Muscle of leg (tissue), 11 donors: ENCODE data around the gene UBD. TPM values are rescaled to one million over a fixed set of nuclear protein-coding genes. Genes with fewer than 3 reads are reported as not detected.

ENCODE experiments used
- DNase-seq: peaks from one replicate; pipeline ENCODE4 v3.0.0; 2013
- H3K27ac ChIP-seq: one replicate; pipeline ENCODE4 v1.5.1; 2013; ENCODE audit warnings: mild to moderate bottlenecking, low read length, control low read depth
- H3K27me3 ChIP-seq: one replicate; pipeline ENCODE4 v1.6.1; 2013; ENCODE audit warnings: low read length; ENCODE audit not compliant: control insufficient read depth, insufficient read depth
- H3K36me3 ChIP-seq: one replicate; pipeline ENCODE4 v1.6.1; 2013; ENCODE audit warnings: low read length; ENCODE audit not compliant: control insufficient read depth, insufficient read depth
- H3K4me1 ChIP-seq: one replicate; pipeline ENCODE4 v1.6.1; 2013; ENCODE audit warnings: low read length; ENCODE audit not compliant: control insufficient read depth, insufficient read depth
- H3K4me3 ChIP-seq: one replicate; pipeline ENCODE4 v1.5.1; 2013; ENCODE audit warnings: low read length, control low read depth
- H3K9me3 ChIP-seq: replicated peaks from 2 replicates; pipeline ENCODE4 v1.6.1; 2013; ENCODE audit warnings: low read depth, low read length; ENCODE audit not compliant: control insufficient read depth
- WGBS: methylation state at CpG from one replicate; pipeline ENCODE4 v1.1.5; 2013; ENCODE audit warnings: missing lambda C conversion rate; ENCODE audit not compliant: insufficient coverage; 5-methylcytosine and 5-hydroxymethylcytosine counted together
- polyA plus RNA-seq, 8 donors: library from polyadenylated mRNA; unstranded; fragments of 120-200 nt; gene quantifications; one replicate each; pipeline versions ENCODE4 v1.2.1 to v1.2.3, GENCODE V29; 2013; ENCODE audit warnings: inconsistent platforms in 1 of 8, low replicate concordance in 1 of 8; ENCODE audit not compliant: insufficient read length in 8 of 8, insufficient read depth in 1 of 8
- total RNA-seq: library from RNA; stranded (reverse); fragments of 120-200 nt; gene quantifications from one replicate; pipeline ENCODE4 v1.2.4, GENCODE V29; 2013

Gene UBD
- total and polyA plus RNA-seq, 9 donors, result 0.15 to 1.6 (median 0.31) TPM; not detected in 1

DNA sequence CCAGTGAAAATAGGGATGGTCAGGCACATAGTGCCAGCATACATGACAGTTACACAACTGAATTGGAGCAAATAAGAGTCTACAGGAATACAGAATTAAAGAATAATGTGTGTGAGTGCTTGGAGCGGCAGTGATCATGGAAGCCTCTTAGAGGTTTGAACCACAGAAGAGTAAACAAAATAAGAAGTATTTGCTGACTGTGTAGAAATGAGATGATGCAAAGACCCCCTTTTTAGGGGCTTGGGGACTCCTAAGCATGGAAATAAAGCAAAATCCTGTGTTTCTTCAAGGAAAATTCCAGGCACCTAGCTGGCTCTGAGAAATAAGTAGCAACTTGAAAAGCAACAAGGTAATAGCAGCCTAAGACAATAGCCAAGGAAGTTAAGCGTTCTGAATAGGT, 32.1 kb upstream of the UBD start:
- Histone ChIP-seq H3K27ac (no peak overlapping the region), H3K36me3 (no peaks in the 10 kb centered on the region), H3K4me1 (peaks cover 5% of the 10 kb centered on the region), H3K9me3 (no peaks in the 10 kb centered on the region), H3K4me3 (no peak overlapping the region), H3K27me3 (no peaks in the 10 kb centered on the region)
- no peak for DNase-seq
- WGBS, result 90% methylated on average over 2 of the region's 2 CpGs

DNA sequence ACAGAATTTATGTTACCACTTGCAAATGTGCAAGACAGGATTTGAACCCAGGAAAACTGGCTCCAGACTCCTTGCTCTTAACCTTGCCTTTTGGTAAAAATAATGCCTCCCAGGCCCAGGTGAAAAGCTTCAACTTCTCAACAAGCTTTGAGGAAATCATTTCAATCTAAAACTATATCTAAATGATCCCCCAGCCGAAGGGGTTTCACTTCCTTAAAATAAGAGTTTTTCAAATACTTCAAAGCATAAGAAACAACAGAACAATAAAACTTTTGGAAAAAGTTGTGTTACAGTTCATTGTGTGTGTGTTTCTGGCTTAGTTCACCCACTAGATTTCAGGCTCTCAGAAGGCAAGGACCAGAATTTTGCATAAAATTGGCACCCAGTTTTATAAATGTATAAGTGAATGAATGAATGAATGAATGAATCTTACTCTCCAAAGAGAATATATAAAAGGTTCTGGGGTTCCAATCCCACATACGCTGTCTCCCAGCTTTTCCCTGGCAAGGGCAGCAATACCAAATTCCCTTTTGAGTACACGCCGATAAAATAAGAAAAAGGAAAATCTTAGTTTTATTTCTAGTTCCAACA, 30.8 kb upstream of the UBD start:
- Histone ChIP-seq H3K4me3 (no peak overlapping the region), H3K4me1 (peaks cover 5% of the 10 kb centered on the region), H3K9me3 (no peaks in the 10 kb centered on the region), H3K27ac (no peak overlapping the region), H3K27me3 (no peaks in the 10 kb centered on the region), H3K36me3 (no peaks in the 10 kb centered on the region)
- 100% methylated on average over 2 of the region's 4 CpGs for WGBS
- no peak for DNase-seq

DNA sequence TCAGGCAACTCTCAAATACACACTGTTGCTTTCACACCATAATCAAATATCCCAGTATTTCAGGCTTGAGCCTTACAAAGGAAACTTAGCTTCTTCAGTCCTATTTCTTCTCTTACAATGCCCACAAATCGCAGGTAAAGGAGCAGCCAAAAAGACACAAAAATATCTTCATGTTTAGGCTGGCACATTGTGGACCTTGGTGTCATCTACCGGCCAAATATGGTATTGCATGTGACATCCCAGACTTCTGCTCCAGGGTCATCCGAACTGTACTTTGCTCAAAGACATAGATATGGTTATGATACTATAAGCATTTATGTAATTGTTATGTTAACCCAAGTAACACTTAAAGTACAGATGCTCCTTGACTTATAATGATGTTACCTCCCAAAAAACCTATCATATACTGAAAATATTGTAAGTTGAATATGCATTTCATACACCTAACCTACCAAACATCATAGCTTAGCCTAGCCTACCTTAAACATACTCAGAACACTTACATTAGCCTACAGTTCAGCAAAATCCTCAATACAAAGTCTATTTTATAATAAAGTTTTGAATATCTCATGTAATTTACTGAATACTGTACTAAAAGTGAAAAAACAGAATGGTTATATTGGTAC, 30.0 kb upstream of the UBD start:
- DNase-seq, result peak; percentile 61
- 0% methylated on average over 1 of the region's 3 CpGs for WGBS
- no peak overlapping the region for H3K4me3 ChIP-seq
- H3K4me1 ChIP-seq, result peaks cover 5% of the 10 kb centered on the region
- H3K9me3 ChIP-seq, result no peaks in the 10 kb centered on the region
- no peak overlapping the region for H3K27ac ChIP-seq
- H3K36me3 ChIP-seq, result no peaks in the 10 kb centered on the region
- H3K27me3 ChIP-seq, result no peaks in the 10 kb centered on the region

DNA sequence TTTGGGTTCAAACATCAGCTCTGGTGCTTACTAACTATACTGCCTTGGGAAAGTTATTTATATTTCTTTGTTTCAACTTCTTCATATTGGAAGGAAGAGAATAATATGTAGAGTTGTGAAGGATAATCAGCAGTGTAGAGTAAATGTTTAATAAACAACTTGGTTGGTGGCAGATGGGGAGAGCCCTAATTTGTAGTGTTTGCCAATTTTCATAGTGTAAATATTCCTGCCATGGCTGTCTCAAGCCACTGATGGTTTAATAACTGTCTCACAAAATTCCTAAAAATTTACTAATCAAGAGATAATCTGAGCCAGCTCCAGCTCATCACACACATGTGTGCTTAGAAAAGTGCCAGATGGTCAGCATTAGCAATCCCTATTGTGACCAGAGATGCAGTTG, 25.3 kb upstream of the UBD start, which contains the start of gene OR2H2:
OR2H2 (plus strand) TSS at position 301 of the 400 bp plus-strand sequence. CDS start 2,824 bp downstream, outside the sequence.
- Histone ChIP-seq H3K27me3 (peaks cover 2% of the 10 kb centered on the region), H3K9me3 (no peaks in the 10 kb centered on the region), H3K27ac (no peak within 1 kb of the TSS), H3K36me3 (no peaks in the 10 kb centered on the region), H3K4me1 (peaks cover 3% of the 10 kb centered on the region), H3K4me3 (no peak within 1 kb of the TSS)
- no peak for DNase-seq

DNA sequence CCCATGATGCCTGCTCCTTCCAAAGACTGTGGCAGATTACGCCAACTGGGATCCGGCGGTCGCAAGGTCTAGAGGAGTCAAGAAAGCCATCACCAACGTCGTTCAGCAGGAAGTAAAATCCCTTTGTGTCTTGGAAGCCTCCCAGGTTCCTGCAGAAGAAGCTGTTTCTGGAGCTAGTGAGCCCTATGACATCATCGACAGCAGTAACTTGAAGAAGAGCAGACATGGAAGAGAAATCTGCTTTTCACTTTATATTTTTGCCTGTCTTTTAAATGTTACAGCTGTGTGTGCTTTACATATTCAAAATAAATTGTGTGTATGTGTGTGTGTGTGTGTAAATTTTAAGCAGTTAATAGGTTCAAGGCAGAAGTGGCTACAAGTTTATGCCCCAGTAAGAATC, 18.0 kb upstream of the UBD start:
- Histone ChIP-seq H3K9me3 (no peaks in the 10 kb centered on the region), H3K27ac (no peak overlapping the region), H3K4me1 (no peaks in the 10 kb centered on the region), H3K4me3 (no peak overlapping the region), H3K27me3 (peaks cover 1% of the 10 kb centered on the region), H3K36me3 (no peaks in the 10 kb centered on the region)
- 51% methylated on average over 6 of the region's 7 CpGs for WGBS
- DNase-seq, result no peak

DNA sequence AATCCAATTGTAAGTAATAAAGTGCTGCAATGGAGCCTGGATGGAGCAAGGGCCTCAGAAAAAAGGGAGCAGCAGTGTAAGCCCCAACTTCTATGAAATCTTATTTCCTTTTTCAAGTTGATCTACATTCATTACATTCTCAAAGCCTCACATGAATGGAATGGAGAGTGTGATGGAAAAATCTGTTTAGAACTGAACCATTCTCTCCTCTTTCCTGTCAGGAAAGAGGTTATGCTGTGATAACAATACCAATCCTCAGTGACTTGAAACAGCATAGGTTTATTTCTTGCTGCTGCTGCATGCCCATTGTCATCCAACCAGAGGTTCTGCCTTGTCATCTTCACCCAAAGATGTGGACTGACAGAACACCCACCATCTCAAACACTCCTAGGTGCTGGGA, 16.5 kb upstream of the UBD start:
- no peak overlapping the region for H3K4me3 ChIP-seq
- H3K27ac ChIP-seq, result no peak overlapping the region
- no peaks in the 10 kb centered on the region for H3K36me3 ChIP-seq
- no peaks in the 10 kb centered on the region for H3K27me3 ChIP-seq
- DNase-seq, result no peak
- H3K9me3 ChIP-seq, result no peaks in the 10 kb centered on the region
- H3K4me1 ChIP-seq, result no peaks in the 10 kb centered on the region

DNA sequence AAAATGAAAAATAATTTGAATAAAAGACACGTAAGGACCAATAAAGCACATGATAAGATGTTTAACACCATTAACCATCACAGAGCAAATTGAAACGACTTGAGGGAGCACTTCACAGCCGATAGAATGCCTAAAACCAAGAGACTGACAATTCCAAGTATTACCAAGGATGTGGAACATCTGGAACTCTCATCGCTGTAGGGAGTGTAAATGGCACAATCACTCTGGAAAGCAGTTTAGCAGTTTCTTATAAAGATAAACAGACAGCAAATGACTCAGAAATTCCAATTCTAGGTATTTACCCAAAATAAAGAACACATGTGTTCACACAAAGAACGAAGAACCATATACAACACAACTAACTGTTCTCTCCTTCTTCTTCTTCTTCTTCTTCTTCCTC, 8.5 kb upstream of the UBD start:
- WGBS, result 67% methylated on average over 1 of the region's 5 CpGs
- Histone ChIP-seq H3K4me1 (no peaks in the 10 kb centered on the region), H3K27ac (no peak overlapping the region), H3K4me3 (no peak overlapping the region), H3K9me3 (no peaks in the 10 kb centered on the region), H3K27me3 (peaks cover 2% of the 10 kb centered on the region), H3K36me3 (no peaks in the 10 kb centered on the region)
- no peak for DNase-seq

DNA sequence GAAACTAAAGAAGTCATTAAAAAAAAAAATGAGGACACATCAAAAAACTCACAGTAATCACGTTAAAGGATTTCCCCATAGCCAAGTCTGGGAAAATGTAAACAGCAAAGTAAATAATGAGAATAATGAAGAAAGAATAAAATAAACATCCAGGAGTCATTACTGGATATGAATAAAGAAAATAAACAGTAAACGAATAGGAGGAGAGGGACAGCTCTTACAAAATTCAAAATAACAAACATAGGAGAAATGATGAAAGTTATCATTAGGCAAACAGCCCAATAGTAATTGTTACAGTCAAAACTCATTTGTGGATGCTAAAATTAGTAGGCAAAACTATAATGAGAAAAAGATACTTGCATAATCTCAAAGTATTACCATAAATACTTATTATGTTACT, 8.0 kb upstream of the UBD start:
- Histone ChIP-seq H3K27me3 (peaks cover 2% of the 10 kb centered on the region), H3K4me1 (no peaks in the 10 kb centered on the region), H3K36me3 (no peaks in the 10 kb centered on the region), H3K4me3 (no peak overlapping the region), H3K9me3 (no peaks in the 10 kb centered on the region), H3K27ac (no peak overlapping the region)
- DNase-seq, result no peak
- no CpG with 5 or more reads among the region's 2 CpGs for WGBS

DNA sequence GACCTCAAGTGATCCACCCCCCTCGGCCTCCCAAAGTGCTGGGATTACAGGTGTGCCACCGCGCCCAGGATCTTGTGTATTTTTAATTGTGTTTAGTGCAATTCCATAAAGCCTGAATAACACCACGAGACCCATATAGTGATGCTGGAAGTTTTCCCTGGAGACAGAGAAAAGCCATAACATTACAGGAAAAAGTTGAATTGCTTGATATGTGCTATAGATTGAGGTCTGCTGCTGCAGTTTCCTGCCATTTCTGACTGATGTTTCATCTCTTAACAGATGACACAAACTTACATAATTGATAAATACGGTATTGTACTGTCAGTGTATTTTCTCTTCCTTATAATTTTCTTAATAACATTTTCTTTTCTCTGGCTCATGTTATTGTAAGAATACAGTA, 7.3 kb upstream of the UBD start:
- DNase-seq, result no peak
- WGBS, result 83% methylated on average over 2 of the region's 5 CpGs
- Histone ChIP-seq H3K27me3 (peaks cover 2% of the 10 kb centered on the region), H3K27ac (no peak overlapping the region), H3K9me3 (no peaks in the 10 kb centered on the region), H3K4me3 (no peak overlapping the region), H3K36me3 (no peaks in the 10 kb centered on the region), H3K4me1 (no peaks in the 10 kb centered on the region)

DNA sequence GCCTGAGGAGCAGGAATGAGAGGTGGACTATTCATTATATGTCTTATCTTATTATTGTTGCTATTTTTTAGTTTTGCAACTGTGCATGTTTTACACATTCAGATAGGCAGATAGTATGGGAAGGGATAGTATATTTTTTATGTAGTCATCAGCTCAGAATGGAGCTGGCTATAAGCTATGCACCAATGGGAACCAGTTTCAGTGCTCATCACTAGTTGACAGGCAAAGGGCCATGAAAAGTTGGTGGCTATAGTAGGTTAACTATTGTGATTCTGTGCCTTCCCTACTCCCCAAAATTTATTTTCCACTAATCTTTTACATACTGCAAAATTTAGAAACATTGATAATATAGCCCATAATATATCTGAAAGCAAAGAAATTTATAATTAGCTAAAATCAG, 5.3 kb upstream of the UBD start:
- no peak overlapping the region for H3K27ac ChIP-seq
- H3K36me3 ChIP-seq, result no peaks in the 10 kb centered on the region
- no peaks in the 10 kb centered on the region for H3K4me1 ChIP-seq
- no peak for DNase-seq
- no peaks in the 10 kb centered on the region for H3K9me3 ChIP-seq
- H3K4me3 ChIP-seq, result no peak overlapping the region
- peaks cover 4% of the 10 kb centered on the region for H3K27me3 ChIP-seq

DNA sequence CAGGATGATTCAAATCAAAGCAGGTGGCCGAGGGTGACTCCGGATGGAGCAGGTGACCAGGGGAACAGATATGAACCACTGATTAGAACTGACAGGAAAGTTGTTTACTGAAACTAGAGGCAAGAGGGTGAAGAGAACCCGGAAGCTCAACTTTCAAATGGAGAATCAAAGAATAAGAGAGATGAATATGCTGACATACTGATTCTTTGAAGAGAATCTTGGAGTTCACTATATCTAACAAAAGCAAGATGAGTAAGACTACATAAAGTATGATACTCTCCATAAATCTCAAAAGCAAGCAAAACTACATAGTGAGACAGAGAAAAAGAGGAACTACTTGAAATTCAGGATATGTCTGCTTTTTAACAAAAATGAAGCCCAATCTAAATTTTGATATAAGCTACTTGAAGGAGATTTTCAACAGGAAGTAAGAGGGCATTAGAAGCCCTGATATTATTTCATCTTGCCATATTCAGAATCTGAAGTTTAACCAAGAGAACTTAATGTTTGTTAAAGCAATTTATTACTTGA, 4.0 kb upstream of the UBD start:
- no peaks in the 10 kb centered on the region for H3K36me3 ChIP-seq
- 84% methylated on average over 2 of the region's 3 CpGs for WGBS
- H3K27me3 ChIP-seq, result peaks cover 6% of the 10 kb centered on the region
- no peaks in the 10 kb centered on the region for H3K4me1 ChIP-seq
- DNase-seq, result no peak
- no peaks in the 10 kb centered on the region for H3K9me3 ChIP-seq
- H3K27ac ChIP-seq, result no peak overlapping the region
- no peak overlapping the region for H3K4me3 ChIP-seq
